Measurements from ENCODE around the gene HTATIP2. TPM values are rescaled to one million over a fixed set of nuclear protein-coding genes. Genes with fewer than 3 reads are reported as not detected.

HTATIP2 gene
- total RNA-seq (10 to 100 TPM in 1 of 2 donors, 1 to 10 TPM in 1; 9.3 to 40.1 TPM), polyA plus RNA-seq (10 to 100 TPM; 39.1 to 69.3 TPM)
- long read RNA-seq, donor 1, partial matches to known transcripts: 0 of 2 reads
- long read RNA-seq, donor 1, other reads (novel, unspliced or antisense): 0 of 2 reads
- long read RNA-seq, donor 2, partial matches to known transcripts: 0 of 1 reads
- long read RNA-seq, donor 2, other reads (novel, unspliced or antisense): 0 of 1 reads
- long read RNA-seq, donor 3, partial matches to known transcripts: 0 of 3 reads
- long read RNA-seq, donor 3, other reads (novel, unspliced or antisense): 0 of 3 reads
- long read RNA-seq, donor 4, partial matches to known transcripts: 0 of 2 reads
- long read RNA-seq, donor 4, other reads (novel, unspliced or antisense): 0 of 2 reads
- long read RNA-seq, donor 5, partial matches to known transcripts: 0 of 3 reads
- long read RNA-seq, donor 5, other reads (novel, unspliced or antisense): 0 of 3 reads

DNA sequence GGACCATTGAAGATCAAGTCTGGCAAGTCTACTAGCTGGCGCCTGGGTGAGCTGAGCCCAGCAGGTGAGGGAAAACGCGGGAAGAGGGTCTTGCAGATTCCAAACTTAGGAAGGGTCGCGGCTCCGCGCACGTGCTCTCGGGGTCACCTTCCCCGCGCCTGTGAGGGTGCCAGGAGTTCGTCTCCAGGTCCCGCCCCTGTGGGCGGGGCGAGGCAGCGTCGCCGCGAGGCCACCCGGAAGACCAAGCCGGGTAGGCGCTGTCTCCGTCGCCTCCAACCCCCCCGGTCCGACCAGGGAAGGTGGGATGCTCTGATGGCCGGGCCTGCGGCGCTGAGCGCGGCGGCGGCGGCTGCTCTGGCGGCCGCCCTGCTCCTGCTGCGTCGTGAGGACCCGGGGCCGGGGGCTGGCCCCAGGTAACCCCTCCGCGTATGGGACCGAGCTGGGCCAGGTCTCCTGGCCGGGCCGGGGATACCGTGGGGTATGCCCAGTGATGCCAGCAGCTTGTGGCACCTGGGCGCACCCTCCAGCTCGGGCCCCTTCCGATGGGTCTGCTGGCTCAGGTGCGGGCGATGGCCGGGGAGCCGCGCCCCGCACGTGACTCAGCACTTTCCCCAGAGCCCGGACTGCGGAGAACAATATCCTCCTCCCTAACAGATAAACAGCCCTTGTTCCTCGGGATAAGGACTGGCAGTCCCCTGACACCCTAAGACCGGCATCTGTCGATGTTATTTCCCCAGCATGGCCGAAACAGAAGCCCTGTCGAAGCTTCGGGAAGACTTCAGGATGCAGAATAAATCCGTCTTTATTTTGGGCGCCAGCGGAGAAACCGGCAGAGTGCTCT is at the start of gene HTATIP2:
TSS of gene HTATIP2 (plus strand) at position 215 of the 841 bp plus-strand sequence. CDS start at position 739, 524 bp downstream.
- Histone ChIP-seq H3K27ac (ENCODE audit: low read depth in 1 of 2, low read length in 1 of 2) (peak within 1 kb of the TSS; percentile 95 to 97), H3K4me3 (peak within 1 kb of the TSS; percentile 99), H3K9ac (ENCODE audit: insufficient read depth in 1 of 2, low read length in 2 of 2) (no peak within 1 kb of the TSS), H3K36me3 (ENCODE audit: control insufficient read depth in 4 of 4, insufficient read depth in 4 of 4, low read length in 4 of 4) (peaks cover 0 to 8% (median under 1%) of the 10 kb centered on the region in 4 donors), H3K4me1 (ENCODE audit: control insufficient read depth in 5 of 5, insufficient read depth in 5 of 5, low read length in 5 of 5) (peaks cover 0 to 10% (median 6%) of the 10 kb centered on the region in 5 donors), H3K27me3 (ENCODE audit: control insufficient read depth in 3 of 3, insufficient read depth in 3 of 3, low read length in 2 of 3) (peaks cover 0 to 13% (median 0%) of the 10 kb centered on the region in 3 donors), H3K9me3 (ENCODE audit: control insufficient read depth in 4 of 4, insufficient read depth in 3 of 4, low read length in 3 of 4) (no peaks in the 10 kb centered on the region)
- TF ChIP-seq, protein P1, sequence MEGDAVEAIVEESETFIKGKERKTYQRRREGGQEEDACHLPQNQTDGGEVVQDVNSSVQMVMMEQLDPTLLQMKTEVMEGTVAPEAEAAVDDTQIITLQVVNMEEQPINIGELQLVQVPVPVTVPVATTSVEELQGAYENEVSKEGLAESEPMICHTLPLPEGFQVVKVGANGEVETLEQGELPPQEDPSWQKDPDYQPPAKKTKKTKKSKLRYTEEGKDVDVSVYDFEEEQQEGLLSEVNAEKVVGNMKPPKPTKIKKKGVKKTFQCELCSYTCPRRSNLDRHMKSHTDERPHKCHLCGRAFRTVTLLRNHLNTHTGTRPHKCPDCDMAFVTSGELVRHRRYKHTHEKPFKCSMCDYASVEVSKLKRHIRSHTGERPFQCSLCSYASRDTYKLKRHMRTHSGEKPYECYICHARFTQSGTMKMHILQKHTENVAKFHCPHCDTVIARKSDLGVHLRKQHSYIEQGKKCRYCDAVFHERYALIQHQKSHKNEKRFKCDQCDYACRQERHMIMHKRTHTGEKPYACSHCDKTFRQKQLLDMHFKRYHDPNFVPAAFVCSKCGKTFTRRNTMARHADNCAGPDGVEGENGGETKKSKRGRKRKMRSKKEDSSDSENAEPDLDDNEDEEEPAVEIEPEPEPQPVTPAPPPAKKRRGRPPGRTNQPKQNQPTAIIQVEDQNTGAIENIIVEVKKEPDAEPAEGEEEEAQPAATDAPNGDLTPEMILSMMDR (IDR thresholded peaks at IDR 0.05; ENCODE audit: control extremely low read depth, extremely low read depth): no peak
- ATAC-seq (ENCODE audit: insufficient read depth, low FRiP score): peak; percentile 89
- WGBS, 2 donors: 2% methylated on average over 63 to 68 of the region's 68 CpGs
- DNase-seq: peak; percentile 16 to 35 (median 32)

DNA sequence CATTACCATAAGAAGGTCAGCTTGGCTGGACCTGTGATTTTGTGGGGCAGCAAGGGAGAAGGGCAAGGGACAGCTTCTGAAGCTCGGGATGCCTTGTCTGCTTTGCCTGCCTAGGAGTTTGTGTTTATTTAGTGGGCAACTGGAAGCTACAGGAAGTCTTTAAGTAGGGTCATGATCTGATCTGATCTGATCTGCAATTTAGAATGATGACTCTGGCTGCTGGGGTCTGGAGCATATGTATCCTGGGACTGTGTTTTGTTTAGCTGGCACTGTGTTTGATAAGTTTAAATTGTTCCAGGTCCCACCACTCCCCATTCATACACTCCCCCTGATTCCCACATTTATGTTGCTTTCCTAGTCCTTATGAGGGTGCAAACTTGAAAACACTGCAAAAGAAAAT is 47.7 kb upstream of the HTATIP2 start:
- no peak for DNase-seq
- 35 to 54% methylated on average over 1 of the region's 1 CpG for WGBS, 2 donors

DNA sequence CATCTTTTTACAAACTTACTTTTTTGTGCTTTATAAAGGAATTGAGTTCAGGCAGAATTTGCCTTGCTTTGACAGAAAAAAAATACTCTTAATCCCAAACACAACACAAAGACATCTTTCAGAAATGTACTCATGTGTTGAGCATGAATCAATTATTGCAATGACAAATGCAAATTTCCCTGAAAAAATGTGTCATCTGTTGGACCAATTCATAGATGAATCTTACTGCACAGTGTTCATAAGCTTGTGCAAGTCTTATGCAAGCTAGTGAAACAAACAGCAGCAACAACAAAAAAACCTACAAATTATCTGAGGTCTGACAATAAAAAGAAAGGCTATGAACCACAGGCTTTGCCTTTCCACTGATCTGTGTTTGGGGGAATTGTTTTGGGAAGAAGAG is 42.3 kb upstream of the HTATIP2 start:
- H3K27me3 ChIP-seq (ENCODE audit: control insufficient read depth in 3 of 3, insufficient read depth in 3 of 3, low read length in 2 of 3): no peaks in the 10 kb centered on the region
- no peak overlapping the region for H3K4me3 ChIP-seq
- TF ChIP-seq, protein P1 (IDR thresholded peaks at IDR 0.05; ENCODE audit: control extremely low read depth, extremely low read depth): no peak
- H3K4me1 ChIP-seq (ENCODE audit: control insufficient read depth in 5 of 5, insufficient read depth in 5 of 5, low read length in 5 of 5): no peaks in the 10 kb centered on the region
- ATAC-seq (ENCODE audit: insufficient read depth, low FRiP score) (no peak), DNase-seq (no peak)
- no peak overlapping the region for H3K27ac ChIP-seq (ENCODE audit: low read depth in 1 of 2, low read length in 1 of 2)
- no peak overlapping the region for H3K9ac ChIP-seq (ENCODE audit: insufficient read depth in 1 of 2, low read length in 2 of 2)
- no peaks in the 10 kb centered on the region for H3K36me3 ChIP-seq (ENCODE audit: control insufficient read depth in 4 of 4, insufficient read depth in 4 of 4, low read length in 4 of 4)
- no peaks in the 10 kb centered on the region for H3K9me3 ChIP-seq (ENCODE audit: control insufficient read depth in 4 of 4, insufficient read depth in 3 of 4, low read length in 3 of 4)

More for the DNA sequence above, 47.7 kb upstream of the HTATIP2 start:
- no peak for ATAC-seq (ENCODE audit: insufficient read depth, low FRiP score)
- Histone ChIP-seq H3K4me3 (no peak overlapping the region), H3K4me1 (ENCODE audit: control insufficient read depth in 5 of 5, insufficient read depth in 5 of 5, low read length in 5 of 5) (no peaks in the 10 kb centered on the region), H3K36me3 (ENCODE audit: control insufficient read depth in 4 of 4, insufficient read depth in 4 of 4, low read length in 4 of 4) (no peaks in the 10 kb centered on the region), H3K9me3 (ENCODE audit: control insufficient read depth in 4 of 4, insufficient read depth in 3 of 4, low read length in 3 of 4) (no peaks in the 10 kb centered on the region), H3K27ac (ENCODE audit: low read depth in 1 of 2, low read length in 1 of 2) (no peak overlapping the region), H3K27me3 (ENCODE audit: control insufficient read depth in 3 of 3, insufficient read depth in 3 of 3, low read length in 2 of 3) (no peaks in the 10 kb centered on the region), H3K9ac (ENCODE audit: insufficient read depth in 1 of 2, low read length in 2 of 2) (no peak overlapping the region)
- TF ChIP-seq, protein P1 (IDR thresholded peaks at IDR 0.05; ENCODE audit: control extremely low read depth, extremely low read depth): no peak

All from lung (tissue), 16 donors.